GM19438 (cell line): ENCODE measurements around the gene SERPIND1.
"Not testable (repeated sequence)": the region's sequence is repeated elsewhere in the genome, so short reads cannot be mapped to it uniquely, and the experiment has no call there.

Experiments used
- ATAC-seq: cut with Tn5 transposase; IDR thresholded peaks from one replicate; pipeline ENCODE4 v1.9.1; 2021; ENCODE audit warnings: low read depth; ENCODE audit not compliant: unreplicated experiment

SERPIND1 gene

DNA sequence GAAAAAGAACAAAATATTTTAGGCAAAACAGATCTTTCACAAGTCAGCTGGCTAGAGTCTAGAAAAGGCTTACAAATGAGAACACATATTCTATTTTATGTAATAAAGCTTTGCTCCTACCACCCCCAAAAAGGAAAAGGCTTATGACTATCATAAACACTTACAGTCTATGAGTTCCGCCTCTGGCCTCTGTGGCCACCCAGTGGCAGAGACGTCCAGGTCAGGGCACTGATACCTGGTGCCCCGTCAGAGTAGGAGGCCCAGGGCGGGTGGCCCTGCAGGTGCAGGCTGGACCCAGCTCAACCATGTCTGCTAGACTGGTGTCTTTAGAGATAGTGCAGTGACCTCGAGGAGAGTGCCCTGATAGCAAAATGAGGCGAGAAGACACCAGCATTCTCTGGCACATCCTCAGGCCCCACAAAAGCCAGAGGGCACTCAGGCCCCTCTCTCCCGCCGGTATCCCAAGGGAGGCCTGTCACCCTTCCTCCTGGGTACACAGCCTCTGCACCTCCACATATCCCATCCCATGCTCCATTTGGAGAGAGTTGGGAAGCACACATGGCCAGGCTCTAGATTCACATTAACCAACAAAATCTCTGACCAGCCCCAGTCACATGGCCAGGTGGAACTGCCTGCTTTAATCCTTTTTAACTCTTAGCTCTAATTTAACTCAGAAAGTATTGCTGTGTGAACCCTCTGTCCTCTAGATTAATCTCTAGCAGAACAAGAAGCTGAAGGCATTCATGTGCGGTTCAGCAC lies 27.3 kb upstream of the SERPIND1 start:
- no peak for ATAC-seq

DNA sequence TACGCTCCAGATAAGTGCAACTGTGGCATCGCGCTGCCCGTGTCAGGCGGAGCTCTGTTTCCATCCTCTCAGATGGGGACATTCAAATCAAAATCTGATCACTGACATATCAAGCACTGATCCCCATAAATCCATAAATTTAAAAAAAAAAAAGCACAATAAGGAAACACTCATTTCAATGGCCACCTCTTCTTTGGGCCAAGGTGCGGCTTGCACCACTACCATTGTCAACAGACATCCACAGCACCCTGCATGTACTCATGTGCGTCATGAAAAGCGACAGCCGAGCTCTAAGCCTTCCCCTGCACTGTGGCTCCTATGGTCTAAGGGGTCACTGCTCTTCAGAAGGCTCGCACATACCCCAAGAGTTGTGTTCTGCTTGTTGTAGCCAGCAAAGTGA lies 26.7 kb upstream of the SERPIND1 start:
- ATAC-seq, result no peak

DNA sequence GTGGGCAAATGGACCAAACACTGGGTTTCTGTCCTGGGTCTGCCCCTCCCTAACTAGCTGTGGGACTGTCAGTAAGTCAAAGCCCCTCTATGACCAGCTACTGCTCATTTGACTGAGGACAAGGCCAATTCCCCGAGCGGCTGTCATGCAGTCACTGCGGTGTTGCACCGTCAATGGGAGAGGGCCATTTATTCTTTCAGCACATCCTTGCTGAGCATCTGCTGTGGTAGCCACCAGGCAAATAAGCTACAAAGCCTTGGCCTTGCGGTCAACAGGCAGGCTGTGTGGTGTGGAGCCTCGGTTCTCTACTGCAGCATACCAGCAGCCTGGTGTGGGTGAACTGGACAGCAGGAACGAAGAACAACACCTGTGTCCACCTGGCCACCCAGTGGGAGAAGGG lies 25.8 kb upstream of the SERPIND1 start:
- ATAC-seq, result no peak

DNA sequence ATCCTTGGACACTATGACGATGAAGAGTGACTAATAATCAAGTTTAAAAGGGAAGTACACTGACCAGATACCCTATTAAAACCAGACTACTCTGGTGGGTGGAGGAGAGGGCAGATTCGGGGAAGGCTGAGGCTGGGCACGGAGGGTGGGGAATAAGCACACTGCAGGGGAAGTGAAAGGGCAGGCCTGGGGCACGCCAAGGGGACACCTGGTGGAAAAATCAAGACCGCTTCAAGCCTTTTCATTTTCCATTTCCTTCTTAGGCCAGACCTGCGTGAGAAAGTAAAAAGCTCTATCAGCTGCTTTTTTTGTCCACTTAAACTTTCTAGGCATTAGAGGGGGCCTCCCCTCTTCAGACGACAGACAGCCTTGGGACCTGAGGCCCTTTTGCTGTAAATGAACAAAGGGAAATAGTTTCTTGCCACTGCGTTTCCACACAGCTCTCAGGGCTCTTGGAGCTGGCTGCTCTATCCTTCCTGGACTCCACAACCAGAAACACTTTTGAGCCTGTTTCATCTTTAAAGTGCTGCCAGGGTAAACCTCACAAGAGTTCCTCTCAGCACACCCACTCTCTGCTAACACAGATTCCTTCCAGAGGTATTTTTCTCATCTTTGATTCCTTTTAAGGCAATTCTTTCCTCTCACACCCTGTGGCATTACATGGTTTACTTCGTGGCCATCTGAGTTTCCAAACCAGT lies 25.0 kb upstream of the SERPIND1 start:
- ATAC-seq, result no peak

DNA sequence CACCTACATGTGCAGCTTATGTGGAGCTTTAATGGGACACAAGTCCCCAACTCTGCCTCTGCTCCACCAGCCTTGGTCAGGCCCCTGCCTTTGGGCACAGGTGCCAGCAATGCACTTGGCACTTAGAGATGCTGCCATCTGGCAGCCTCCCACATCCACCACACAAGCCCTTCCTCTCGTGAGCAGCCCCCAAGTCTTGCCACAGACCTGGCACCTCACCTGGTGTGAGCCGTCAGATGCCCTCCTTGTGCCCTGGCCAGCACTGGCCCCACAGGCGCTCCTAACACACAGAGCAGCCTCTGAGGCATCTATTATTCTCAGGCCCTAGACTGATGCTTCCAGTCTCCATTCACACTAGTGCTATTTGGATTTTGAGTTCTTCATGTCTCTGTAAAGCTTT lies 24.5 kb upstream of the SERPIND1 start:
- ATAC-seq, result no peak

DNA sequence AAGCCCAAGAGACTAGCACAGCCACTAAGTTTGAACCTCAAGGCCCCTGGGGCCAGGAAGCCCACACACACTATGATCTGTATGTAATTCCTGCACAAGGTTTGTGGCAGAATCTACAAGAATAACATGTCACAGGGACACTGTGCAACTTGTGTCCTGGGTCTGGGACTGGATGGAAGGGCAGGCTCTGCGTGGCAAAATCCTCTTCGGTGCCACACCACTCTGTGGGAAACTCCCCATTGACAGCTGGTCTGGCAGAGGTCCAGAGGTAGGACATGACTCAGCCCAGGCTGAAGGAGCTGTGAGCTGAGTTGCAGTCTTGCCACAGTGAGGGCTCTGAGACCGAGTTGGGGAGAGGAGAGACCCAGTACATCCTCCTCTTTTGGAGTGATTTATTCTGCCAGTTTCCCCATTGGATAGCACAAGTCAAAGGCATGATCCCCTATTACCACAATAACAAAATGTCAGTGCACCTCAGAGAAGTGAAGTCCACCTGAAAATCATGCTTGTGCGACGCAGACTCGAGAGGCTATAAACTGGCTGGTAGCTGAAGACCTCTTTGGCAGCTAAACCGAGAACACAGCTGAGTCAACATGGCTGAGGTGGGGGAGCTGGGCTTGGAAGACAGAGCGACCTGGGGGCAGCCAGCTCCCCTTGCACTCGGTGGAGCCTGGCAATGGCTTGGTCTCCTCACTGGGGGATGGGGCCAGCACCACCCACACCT lies 23.3 kb upstream of the SERPIND1 start:
- no peak for ATAC-seq

DNA sequence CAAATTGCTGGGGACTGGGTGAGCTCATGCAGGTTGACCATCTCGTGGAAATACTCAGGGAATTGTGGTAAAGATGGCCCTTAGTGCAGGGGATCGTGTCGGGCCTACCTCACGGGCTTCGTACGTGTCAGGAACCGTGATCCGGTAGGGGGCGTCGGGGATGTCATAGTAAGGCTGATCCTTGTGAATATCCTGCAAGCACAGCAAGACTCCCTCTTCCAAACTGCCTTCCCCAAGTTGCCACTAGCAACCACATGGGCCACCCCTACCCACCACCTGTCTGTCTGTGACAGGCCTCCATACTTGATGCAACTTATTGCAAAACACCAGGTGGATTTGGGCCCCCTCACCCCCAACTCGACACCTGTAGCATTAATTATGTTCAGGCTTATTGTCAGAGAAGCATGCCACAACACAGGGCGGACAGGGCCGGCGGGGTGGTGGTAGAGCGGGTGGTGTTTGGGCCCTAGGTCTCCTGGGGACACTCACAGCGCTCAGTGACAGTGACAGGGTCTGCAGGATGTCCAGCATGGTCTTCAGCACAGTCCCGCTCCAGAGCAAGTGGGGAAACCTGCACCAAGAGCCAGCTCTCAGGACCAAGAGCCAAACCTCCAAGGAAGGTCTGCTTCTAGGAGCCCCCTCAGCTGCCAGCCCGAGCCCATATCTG lies 22.6 kb upstream of the SERPIND1 start:
- ATAC-seq, result no peak

DNA sequence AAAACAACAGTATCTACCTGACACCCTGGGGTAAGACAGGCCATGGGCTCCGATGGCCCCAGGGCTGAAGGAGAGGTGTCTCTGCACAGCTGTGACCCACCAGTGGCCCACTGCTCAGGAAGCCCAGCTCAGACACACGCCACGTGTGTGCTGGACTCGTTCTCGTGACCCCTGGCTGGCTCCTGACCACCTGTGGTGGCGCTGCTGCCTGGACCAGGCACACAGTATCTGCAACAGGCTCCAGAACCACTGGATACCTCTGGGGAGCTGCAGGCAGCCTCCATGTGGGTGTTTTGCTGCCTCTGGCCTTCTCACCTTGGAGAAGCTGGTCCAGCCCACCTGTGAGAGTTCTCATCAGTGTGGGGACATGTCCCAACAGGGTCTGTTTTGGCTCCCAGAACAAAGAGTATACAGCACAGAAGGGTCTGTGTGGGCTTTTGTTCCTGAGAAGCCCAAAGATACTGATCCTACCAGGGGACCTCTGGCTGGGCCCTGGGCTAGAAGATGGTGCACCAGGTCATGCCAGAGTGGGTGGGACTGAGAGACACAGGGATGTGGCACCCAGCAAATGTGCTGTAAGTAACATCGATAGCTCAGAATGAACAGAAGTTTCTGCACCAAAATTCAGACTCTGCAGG lies 21.7 kb upstream of the SERPIND1 start:
- ATAC-seq, result no peak

DNA sequence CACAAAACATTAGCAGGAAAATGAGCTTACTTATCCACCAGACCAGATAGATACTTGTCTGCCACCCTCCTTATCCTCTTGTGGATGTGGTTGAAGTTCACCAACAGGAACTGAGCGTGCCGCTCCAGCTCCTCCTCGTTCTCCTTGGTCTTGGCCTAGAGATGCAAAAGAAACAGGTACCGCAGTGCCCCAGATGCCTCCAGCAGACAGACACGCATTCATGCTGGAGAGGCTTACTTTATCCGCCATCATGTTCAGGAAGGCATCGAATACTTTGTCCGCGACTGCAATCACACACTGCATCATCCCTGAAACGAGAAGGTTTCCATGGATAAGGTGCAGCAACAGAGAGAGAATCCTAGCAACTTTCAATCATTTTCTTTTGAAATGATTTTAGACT lies 21.0 kb upstream of the SERPIND1 start:
- ATAC-seq, result no peak

DNA sequence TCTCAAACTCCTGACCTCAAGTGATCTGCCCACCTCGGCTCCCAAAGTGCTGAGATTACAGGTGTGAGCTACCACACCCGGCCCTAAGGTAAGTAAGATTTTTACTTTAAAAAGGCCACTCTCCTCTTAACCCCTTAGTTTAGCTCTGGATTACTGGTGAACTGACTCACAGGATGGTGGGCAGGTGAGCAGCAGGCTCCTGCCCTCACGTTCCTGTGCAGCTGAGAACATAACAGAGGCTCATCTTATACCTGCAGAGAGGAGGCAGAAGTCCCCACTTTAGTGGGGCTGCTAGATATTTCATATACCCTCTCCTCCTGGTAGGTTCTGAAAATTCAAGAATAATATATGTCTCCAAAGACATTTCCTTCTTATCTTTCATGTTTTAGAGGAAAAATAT lies 17.1 kb upstream of the SERPIND1 start:
- ATAC-seq, result no peak

DNA sequence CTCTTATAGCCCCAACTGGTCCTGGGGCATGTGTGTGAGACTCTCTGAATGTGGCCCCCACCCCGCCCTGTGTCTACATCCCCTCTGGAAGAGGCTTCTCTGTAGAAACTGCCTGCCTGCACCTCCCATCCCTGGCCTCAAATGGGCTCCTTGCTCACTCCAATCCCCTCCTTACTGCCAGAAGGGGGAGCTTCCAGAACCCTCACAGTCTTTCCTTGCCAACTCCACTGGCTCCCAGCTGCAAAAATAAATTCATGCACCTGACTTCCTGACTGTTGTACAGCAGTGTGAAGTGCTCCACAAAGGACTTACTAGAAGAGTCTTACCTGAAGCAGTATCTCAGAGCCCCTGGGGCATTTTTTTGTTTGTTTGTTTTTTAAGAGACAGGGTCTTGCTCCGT lies 15.2 kb upstream of the SERPIND1 start:
- ATAC-seq, result no peak

DNA sequence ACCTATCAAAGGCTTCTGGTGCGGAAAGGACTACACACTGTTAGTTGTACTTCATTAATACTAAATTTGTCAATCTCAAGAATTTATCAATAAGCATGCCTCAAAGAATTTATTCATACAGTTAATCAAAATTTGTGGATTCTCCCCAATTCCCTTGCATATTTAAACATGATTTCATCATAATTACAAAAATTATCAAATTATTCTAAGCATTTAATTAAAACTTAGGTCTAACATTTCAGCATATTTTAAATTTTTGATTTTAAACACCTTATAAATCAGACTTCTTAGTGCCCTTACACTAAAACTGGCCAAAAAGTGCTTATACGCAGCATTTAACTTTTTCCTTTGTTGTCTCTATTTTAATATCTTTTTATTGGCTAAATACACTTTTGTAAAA lies 13.8 kb upstream of the SERPIND1 start:
- ATAC-seq, result no peak

DNA sequence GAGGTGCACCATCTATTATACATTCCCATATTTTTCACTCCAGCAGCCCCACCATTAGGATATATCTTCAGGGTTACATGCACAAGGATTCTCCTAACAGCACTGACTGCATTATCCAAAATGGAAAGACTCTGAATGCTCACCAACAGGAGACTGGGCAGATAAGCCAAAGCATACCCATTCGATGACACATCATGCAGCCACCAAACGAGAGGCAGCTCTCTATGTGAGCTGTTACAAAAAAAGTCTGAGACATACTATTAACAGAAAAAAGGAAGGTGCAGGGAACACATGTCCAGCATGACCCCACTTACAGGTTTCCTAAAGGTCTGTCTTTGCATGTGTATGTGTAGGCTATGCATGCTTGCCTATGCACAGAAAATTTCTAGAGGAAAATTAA lies 12.4 kb upstream of the SERPIND1 start:
- ATAC-seq, result no peak

DNA sequence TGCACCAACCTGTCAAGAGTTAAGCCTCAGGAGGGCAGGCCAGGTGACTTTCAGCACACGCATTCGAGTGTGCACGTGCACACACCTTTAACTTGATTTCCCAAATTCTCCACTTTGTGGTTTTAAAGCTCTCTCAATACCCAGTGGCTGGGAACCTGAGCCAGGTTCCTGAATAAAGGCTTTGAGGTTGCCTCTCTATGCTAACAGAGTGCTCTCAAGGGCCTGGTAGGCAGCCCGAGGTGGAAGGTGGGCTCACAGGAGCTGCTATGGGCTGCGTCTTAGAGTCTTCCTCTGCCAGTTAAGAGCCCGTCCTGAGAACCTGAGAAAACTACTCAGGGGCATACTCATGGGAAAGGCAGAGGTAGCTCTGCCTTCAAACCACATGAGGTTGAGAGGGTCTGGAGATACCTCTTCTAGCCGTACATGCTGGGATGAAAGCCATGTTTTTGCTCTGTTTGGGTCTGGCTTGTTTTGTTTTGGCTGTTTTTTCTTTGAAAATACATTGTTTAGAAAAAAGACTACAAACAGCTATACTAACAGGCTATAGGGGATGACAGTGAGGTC lies 11.6 kb upstream of the SERPIND1 start:
- ATAC-seq, result no peak

DNA sequence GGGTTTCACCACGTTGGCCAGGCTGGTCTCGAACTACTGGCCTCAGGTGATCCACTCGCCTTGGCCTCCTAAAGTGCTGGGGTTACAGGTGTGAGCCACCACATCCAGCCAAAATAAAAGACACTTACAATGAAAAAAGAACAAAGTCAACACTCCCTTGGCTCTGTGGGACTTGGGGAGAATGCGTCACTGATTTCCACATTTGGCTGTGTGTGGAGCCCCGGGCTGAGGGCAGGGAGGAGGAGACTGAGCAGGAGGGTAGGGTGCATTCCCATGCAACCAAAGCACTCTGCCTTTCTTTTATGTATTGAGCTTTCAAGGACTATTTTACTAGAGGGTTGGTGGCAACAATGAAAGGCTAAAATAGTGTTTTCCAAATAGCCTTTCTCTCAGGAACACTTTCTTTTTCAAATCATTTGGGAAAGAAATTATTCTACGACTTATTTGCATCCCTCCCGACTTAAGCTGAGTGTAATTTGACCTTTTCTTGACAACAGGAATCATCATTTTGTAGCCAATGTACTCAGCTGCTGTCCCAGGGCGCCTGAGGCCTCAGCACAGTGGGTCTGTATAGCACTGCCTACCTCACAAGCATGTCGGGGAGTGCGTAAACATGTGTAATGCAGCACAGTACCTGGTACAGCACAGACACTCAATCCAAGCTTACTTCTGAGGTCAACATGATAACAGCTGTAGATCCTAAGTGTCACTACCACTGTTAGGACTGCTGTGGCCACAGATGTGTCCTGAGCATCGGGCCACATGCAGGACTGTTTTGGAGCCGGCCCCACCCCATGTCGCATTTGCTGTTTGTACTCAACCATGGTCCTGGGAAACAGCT lies 10.1 kb upstream of the SERPIND1 start:
- ATAC-seq, result no peak

DNA sequence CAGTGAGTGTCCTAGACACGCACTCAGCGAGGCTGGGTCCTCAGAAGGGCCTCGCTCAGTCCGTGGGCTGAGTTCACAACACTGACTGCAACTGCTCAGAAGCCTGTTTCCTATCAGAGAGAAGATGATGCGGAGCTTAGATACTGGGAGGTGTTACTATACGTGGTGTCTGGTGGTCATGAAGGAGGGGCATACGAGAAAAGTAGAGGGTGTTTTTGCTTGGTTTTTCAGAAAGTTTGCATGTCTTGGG lies 9.5 kb upstream of the SERPIND1 start:
- ATAC-seq, result no peak

DNA sequence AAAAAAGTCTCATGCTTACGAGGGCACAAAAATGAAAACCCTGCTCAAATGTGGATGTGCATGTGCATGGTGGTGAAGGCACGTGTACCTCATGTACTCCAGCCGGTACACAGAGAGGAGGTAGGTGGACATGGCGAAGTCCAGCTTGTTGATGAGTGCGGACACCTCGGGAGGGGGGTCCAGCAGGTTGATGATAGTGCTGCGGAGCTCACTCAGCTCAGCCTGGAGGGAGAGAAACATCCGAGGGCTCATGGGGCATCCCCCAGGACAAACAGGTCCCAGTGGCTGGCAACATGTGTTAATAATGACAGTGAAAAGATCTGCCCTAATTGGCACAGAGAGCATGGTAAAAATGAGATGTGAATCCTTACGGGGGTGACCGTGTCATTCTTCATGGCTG lies 9.2 kb upstream of the SERPIND1 start:
- no peak for ATAC-seq

DNA sequence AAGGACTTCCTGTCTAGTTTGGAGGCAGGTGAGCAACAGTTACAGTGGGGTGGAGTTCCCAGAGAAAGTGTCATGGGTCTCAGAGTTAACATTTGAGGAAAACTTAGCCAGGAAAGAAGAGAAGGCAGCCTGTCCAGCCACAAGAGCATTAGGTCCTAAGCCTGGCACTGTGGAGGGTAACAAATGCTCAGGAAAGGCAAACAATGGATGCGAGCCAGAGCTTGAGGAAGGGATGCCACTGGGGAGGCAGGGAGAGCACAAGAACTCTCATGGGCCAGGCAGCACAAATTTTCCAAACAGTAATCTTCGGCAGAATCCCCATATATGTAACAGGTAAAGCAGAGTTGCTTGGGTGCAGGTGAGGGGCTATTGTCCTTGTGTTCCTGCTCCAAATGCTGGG lies 8.0 kb upstream of the SERPIND1 start:
- no peak for ATAC-seq

DNA sequence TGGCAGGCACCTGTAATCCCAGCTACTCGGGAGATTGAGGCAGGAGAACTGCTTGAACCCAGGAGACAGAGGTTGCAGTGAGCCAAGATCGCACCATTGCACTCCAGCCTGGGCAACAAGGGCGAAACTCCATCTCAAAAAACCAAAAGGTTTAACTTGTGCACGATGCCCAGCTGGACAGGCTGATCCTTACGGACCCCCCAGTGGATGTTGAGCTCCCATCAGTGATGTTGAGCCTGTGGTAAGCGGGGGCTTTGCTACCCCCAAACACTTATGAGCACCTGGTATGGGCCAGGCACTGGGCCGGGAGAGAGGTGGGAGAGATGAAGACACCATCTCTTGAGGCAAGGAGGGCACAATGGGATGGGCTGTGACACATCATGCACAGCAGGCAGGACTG lies 7.4 kb upstream of the SERPIND1 start:
- no peak for ATAC-seq

DNA sequence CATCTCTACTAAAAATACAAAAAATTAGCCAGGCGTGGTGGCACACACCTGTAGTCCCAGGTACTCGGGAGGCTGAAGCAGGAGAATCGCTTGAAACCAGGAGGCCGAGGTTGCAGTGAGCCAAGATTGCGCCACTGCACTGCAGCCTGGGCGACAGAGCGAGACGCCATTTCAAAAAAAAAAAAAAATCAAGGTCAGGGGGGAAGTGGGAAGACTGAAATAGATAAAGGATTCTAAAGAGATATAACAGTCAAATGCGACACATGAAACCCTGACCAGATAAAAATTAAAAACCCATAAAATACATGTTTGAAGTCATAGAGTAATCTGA lies 4.5 kb upstream of the SERPIND1 start:
- not testable (repeated sequence) for ATAC-seq
